GM13977 (cell line): ENCODE data around the gene ALK.

ENCODE experiments used
- DNase-seq: peaks from one replicate; pipeline ENCODE4 v3.0.0; 2012; ENCODE audit warnings: low spot score
- in situ Hi-C: fragments of 300-500 bp; cut with MboI; formaldehyde crosslinking; loops from one replicate; pipeline ENCODE4 v1.12.0; 2022; ENCODE audit warnings: low sequenced_read_pairs, low pct_unique_long_range_greater_than_20kb, mixed read lengths, inconsistent platforms; ENCODE audit not compliant: unreplicated experiment
- TF ChIP-seq, protein P1 (sequence below): IDR thresholded peaks from 2 replicates; pipeline ENCODE4 v1.5.1; 2012; ENCODE audit warnings: mild to moderate bottlenecking, control low read depth; ENCODE audit not compliant: insufficient read depth; ENCODE audit errors: extremely low read depth, missing control alignments

ALK gene

DNA sequence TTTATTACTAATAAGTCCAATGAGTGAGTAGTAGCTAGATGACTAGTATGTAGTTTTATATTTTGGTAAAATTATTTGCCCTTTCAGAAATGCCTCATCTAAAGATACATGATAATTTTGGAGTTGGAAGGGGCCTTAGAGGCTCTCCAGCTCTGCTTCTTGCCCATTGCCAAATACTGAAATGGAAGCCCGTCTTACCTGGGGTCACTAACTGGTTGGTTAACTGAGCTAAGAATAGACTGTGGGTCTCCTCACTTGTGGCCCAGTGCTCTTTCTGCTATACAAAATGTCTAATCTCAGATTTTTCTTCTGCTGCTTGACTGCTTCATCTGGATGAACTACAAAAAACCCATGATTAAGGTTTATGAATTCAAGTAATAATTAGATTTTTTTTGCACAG lies 739.1 kb downstream of the ALK start:
- in situ Hi-C loops: no loop called here
- no peak for DNase-seq
- TF ChIP-seq, protein P1, sequence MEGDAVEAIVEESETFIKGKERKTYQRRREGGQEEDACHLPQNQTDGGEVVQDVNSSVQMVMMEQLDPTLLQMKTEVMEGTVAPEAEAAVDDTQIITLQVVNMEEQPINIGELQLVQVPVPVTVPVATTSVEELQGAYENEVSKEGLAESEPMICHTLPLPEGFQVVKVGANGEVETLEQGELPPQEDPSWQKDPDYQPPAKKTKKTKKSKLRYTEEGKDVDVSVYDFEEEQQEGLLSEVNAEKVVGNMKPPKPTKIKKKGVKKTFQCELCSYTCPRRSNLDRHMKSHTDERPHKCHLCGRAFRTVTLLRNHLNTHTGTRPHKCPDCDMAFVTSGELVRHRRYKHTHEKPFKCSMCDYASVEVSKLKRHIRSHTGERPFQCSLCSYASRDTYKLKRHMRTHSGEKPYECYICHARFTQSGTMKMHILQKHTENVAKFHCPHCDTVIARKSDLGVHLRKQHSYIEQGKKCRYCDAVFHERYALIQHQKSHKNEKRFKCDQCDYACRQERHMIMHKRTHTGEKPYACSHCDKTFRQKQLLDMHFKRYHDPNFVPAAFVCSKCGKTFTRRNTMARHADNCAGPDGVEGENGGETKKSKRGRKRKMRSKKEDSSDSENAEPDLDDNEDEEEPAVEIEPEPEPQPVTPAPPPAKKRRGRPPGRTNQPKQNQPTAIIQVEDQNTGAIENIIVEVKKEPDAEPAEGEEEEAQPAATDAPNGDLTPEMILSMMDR: no peak

DNA sequence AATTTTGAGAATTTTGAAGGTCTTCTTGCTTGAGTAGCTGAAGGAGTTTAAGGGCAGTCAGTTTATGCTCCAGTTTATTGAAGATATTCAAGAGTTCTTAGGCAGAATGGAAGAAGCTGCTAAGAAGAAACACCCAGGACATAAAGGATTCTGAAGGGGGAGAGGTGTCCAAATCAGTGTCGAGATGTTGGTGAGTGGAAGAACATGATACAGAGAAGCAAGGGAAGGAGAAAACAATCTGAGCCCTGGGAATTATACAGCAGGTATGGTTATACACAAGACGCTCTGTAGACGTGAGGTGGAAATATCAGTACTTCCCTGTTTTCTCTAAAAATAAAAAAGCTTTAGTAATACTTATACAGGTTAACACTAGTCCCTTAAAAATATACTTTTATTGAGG lies 746.0 kb downstream of the ALK start:
- in situ Hi-C loops: no loop called here
- TF ChIP-seq, protein P1: no peak
- no peak for DNase-seq

DNA sequence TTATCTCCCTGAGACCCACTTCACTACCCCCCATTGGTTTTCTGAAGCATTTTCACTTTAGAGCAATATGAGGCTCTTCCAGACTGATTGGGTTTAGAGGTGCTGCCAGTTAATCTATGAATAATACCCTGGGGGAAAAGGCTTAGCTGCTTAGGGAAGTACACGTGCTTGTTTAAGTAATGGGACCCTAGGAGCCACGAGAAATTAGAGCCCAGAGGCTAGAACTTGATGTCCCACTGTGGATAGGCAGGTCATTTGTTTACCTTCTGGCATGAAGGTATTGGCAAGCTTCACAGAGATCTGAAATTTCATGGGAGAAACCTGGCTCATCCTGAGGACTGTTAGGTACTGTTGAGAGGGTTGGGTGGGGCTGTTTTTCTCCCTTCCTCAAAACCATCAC lies 746.4 kb downstream of the ALK start:
- in situ Hi-C loops: no loop called here
- TF ChIP-seq, protein P1: no peak
- no peak for DNase-seq

DNA sequence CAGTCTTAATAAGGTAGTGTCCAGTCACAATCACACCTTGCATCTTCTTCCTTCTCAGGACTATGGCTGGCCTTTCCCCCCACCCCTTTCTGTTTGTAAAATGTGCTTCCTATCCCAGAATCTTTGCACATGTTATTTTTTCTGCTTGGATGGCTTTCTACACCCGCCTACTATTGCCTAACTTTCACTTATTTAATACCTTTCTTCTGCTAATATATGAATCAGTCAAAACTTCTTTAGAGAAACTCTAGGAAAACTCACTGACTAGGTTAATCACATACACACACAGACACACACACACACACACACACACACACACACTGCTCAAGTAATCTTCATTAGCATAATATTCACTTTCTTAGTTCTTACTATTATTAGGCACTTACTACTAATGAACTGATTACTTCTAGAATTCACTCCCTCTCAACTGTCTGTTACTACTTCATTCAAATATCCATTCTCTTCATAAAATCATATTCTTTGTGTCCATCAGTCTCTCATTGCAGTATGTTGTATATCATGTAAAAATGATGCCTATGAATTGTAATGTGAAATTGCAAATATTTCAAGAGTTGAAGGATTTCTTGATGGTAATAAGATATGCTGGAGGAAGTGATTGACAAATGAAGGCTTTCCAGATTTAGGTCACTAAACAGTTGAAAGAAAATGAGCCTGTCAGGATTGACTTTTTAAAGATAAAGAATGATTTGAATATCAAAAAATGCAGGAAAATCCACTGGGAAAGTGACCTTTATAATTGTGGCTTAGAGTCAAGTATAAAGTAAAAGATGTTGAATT lies 754.9 kb downstream of the ALK start:
- in situ Hi-C loops: no loop called here
- TF ChIP-seq, protein P1: no peak
- DNase-seq: no peak

DNA sequence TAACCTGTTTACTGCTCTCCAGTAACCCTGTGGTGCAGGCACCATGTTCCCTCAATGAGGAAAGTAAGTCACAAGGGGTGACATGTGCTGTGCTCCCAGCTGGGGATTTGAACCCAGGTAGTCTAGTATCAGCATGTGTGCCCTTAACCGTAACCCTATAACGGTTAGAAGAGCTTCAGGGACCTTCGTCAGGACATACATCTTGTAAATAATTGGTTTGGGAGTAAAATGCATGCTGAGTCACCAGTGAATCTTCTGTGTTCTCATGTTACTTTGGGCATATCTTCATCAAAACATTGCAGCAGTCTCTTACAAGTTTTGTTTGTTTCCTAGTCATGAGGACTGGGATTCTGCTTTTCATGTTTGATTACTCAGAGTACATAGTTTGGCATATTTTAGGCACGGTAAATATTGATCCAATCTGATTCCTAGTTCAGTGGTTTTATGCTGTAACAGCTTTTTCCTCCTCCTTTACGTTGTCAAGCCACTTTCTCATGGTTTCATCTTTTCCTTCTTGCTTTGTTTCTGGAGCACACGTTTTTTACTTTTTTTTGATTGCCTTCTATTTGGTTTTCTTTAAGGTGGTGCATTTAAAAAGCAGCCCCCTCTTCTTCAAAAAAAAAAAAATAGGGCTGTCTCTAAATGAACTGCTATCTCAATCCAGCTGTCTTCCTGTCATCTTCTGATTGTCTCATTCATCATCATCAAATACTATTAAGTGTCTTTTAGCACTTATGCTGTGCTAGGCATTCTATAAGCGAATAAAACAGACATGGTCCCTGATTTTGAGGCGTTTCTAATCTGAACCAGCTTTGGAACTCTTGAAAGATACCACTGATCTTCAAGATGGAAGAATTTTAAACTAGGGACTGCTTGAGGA lies 755.8 kb downstream of the ALK start:
- TF ChIP-seq, protein P1: no peak
- in situ Hi-C loops: no loop called here
- no peak for DNase-seq

DNA sequence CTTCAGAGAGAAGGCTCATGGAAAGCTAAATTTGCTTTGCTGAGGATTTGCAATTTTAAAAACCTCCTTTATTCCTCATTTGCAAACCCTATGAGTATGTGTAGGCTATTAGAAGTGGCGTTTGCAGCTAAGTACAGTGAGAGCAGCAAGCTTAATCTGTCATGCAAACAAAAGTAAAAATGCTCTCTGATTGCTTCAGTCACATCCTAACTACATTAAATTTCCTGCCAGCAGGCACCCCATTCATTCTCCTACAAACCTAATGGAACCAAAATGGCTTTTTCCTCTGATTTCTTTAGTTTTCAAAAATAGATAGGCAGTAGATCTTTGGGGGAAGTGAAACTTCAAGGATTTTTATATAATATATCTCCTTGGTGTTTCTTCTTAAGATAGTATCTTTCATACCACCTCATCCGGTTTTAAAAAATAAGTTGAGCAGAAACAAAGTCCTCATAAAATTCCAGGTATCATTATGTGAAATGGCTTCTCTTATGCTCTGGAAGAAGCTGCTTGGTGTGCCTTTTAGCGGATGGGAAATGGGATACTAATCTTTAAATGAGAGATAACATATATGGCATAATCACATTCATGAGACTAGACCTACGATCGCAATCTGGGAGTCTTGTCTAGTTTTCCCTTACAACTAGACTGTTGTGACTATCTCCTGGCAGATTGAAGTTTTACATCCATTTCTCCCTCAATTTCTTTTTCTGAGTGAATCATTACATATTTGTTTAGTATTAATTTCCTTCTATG lies 757.1 kb downstream of the ALK start:
- in situ Hi-C loops: no loop called here
- TF ChIP-seq, protein P1: no peak
- no peak for DNase-seq
